ENCODE results near the gene RFPL1.

RFPL1 gene

DNA sequence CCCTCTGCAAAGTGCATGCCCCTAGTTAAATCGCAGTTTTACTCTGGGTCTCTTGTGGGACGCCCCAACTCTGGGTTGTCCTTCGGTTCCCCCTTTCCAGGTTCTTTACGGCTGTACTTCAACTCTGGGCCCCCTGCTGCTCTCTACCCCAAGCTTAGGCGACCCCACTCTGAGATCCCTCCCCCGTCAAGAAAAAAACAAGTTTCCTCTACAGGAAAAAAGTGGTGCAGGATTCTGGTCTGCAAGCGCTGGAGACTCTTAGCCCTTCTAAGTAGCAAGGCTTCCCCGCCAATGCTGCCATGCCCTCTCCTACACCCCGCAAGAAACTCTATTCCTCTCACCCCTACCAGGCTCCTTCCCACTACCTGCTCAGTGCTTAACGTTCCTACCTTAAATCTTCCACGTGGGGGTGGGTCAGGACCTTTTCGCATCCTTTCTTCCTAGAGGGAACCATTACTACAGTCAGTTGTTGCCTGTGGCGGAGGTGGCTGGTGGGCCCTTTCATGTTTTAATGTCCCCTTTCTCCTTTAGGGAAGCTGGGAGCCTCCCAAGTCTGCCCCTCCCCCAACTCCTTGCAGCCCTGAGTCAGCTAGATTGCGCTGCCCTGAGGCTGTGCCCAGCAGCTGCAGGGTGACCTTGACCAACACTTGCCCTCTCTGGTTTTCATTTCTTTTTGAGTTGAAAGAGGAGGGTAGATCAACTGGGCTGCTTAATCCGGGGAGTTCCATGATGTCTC, 43.0 kb downstream of the RFPL1 start:
- Histone ChIP-seq H3K4me3 (ENCODE audit: low read depth, low read length) (peak overlapping the region; percentile 38), H3K27ac (no peak overlapping the region), H3K27me3 (replicated peaks) (peaks cover 37% of the 10 kb centered on the region), H3K36me3 (replicated peaks) (no peaks in the 10 kb centered on the region)
- TF ChIP-seq, protein P1, sequence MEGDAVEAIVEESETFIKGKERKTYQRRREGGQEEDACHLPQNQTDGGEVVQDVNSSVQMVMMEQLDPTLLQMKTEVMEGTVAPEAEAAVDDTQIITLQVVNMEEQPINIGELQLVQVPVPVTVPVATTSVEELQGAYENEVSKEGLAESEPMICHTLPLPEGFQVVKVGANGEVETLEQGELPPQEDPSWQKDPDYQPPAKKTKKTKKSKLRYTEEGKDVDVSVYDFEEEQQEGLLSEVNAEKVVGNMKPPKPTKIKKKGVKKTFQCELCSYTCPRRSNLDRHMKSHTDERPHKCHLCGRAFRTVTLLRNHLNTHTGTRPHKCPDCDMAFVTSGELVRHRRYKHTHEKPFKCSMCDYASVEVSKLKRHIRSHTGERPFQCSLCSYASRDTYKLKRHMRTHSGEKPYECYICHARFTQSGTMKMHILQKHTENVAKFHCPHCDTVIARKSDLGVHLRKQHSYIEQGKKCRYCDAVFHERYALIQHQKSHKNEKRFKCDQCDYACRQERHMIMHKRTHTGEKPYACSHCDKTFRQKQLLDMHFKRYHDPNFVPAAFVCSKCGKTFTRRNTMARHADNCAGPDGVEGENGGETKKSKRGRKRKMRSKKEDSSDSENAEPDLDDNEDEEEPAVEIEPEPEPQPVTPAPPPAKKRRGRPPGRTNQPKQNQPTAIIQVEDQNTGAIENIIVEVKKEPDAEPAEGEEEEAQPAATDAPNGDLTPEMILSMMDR (IDR thresholded peaks at IDR 0.05; ENCODE audit: low read depth, low read length, missing control alignments), result no peak
- DNase-seq, result no peak
- in situ Hi-C loops (cut with HindIII; ENCODE audit: low pct_ligation_motif_present, low sequenced_read_pairs), result no loop called here

DNA sequence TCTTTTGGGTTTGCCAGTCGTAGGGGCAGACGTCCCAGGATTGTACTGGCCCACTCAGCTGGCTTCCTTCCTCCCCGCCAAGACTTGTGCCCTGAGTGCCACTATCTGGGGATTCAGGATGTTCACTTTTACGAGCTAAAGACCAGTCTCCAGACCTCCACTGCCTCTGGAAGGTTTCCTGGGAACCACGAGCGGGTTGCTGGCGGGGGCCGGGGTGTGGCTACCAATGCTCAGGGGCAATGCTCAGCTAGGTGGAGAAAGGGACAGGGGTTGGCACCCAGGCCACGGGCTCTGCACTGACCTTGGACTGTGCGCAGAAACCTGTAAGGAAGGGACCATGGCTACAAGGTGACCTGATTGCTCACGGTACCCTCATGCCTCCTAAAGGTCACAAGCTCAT, 43.9 kb downstream of the RFPL1 start:
- DNase-seq, result no peak
- TF ChIP-seq, protein P1 (IDR thresholded peaks at IDR 0.05; ENCODE audit: low read depth, low read length, missing control alignments), result no peak
- Histone ChIP-seq H3K27ac (no peak overlapping the region), H3K4me3 (ENCODE audit: low read depth, low read length) (no peak overlapping the region), H3K36me3 (replicated peaks) (no peaks in the 10 kb centered on the region), H3K27me3 (replicated peaks) (peaks cover 37% of the 10 kb centered on the region)
- in situ Hi-C loops (cut with HindIII; ENCODE audit: low pct_ligation_motif_present, low sequenced_read_pairs), result no loop called here

DNA sequence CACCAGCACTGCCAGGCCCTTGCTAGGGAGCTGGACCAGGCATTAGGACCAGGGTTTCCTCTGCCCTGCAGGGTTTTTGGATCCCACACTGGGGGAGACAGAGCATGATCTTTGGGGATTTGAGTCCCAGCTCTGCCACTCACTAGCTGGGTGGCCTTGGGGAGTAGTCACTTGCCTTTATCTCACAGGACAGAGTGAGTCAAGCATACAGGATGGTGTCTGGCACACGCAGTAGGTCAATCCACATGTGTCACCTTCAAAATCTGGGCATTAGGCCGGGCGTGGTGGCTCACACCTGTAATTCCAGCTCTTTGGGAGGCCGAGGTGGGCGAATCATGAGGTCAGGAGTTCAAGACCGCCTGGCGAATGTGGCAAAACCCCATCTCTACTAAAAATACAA, 44.3 kb downstream of the RFPL1 start:
- Histone ChIP-seq H3K36me3 (replicated peaks) (no peaks in the 10 kb centered on the region), H3K4me3 (ENCODE audit: low read depth, low read length) (no peak overlapping the region), H3K27ac (no peak overlapping the region), H3K27me3 (replicated peaks) (peaks cover 33% of the 10 kb centered on the region)
- TF ChIP-seq, protein P1 (IDR thresholded peaks at IDR 0.05; ENCODE audit: low read depth, low read length, missing control alignments), result no peak
- in situ Hi-C loops (cut with HindIII; ENCODE audit: low pct_ligation_motif_present, low sequenced_read_pairs), result no loop called here
- no peak for DNase-seq

DNA sequence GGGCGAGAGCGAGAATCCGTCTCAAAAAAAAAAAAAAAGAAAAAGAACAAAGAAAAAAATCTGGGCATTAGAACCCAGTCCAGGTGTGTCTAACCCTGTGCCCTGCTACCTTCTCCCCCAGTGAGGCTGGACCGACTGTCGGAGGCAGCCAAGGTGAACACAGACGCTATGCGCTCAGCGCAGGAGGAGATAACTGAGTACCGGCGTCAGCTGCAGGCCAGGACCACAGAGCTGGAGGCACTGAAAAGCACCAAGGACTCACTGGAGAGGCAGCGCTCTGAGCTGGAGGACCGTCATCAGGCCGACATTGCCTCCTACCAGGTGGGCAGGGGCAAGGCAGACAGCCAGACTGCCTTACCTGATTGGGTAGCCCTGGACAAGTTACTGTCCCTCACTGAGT, 44.9 kb downstream of the RFPL1 start:
- Histone ChIP-seq H3K36me3 (replicated peaks) (no peaks in the 10 kb centered on the region), H3K4me3 (ENCODE audit: low read depth, low read length) (no peak overlapping the region), H3K27ac (no peak overlapping the region), H3K27me3 (replicated peaks) (peaks cover 28% of the 10 kb centered on the region)
- TF ChIP-seq, protein P1 (IDR thresholded peaks at IDR 0.05; ENCODE audit: low read depth, low read length, missing control alignments), result no peak
- in situ Hi-C loops (cut with HindIII; ENCODE audit: low pct_ligation_motif_present, low sequenced_read_pairs), result no loop called here
- DNase-seq, result no peak

DNA sequence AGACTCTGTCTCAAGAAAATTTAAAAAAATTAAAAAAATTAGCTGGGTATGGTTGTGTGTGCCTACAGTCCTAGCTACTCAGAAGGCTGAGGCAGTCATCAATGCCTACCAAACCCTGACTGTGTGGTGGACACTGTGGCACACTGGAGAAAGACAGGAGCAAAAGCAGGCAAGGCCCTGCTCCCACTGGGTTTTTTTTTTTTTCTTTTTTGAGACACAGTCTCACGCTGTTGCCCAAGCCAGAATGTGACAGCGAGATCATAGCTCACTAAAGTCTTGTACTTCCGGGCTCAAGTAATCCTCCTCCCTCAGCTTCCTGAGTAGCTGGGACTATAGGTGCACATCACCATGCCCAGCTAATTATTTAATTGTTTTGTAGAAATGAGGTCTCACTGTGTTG, 46.3 kb downstream of the RFPL1 start:
- H3K4me3 ChIP-seq (ENCODE audit: low read depth, low read length), result no peak overlapping the region
- in situ Hi-C loops (cut with HindIII; ENCODE audit: low pct_ligation_motif_present, low sequenced_read_pairs), result no loop called here
- H3K27me3 ChIP-seq (replicated peaks), result peaks cover 16% of the 10 kb centered on the region
- H3K36me3 ChIP-seq (replicated peaks), result no peaks in the 10 kb centered on the region
- TF ChIP-seq, protein P1 (IDR thresholded peaks at IDR 0.05; ENCODE audit: low read depth, low read length, missing control alignments), result no peak
- DNase-seq, result no peak
- H3K27ac ChIP-seq, result no peak overlapping the region

DNA sequence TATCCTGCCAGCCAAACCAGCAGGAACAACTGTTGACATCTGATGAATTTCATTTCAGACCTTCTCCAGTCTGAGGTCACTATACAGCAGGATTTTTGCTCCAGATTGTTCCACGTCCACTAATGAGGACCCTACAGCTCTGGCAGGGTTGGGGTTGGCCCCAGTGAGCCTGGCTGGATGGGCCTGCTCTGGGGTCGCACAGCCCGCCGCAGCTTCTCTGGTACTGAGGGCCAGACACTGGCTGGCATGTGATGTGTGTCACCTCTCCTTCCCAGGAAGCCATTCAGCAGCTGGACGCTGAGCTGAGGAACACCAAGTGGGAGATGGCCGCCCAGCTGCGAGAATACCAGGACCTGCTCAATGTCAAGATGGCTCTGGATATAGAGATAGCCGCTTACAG, 47.1 kb downstream of the RFPL1 start:
- Histone ChIP-seq H3K27me3 (replicated peaks) (peaks cover 8% of the 10 kb centered on the region), H3K27ac (no peak overlapping the region), H3K36me3 (replicated peaks) (no peaks in the 10 kb centered on the region), H3K4me3 (ENCODE audit: low read depth, low read length) (no peak overlapping the region)
- TF ChIP-seq, protein P1 (IDR thresholded peaks at IDR 0.05; ENCODE audit: low read depth, low read length, missing control alignments), result no peak
- in situ Hi-C loops (cut with HindIII; ENCODE audit: low pct_ligation_motif_present, low sequenced_read_pairs), result no loop called here
- no peak for DNase-seq
